Measurements from ENCODE around the gene CCSER1. TPM values are rescaled to one million over a fixed set of nuclear protein-coding genes. Genes with fewer than 3 reads are reported as not detected.

CCSER1 gene
- total and polyA plus RNA-seq, 2 experiments from 2014 or later, result 2.9 to 3.4 TPM

GRCh38 chr4:90546114-90546513 lies 418.9 kb downstream of the CCSER1 start:
- ATAC-seq (no peak), DNase-seq (ENCODE audit: low spot score) (no peak)
- H3K27me3 ChIP-seq (ENCODE audit: insufficient read depth), result no peaks in the 10 kb centered on the region
- H3K9me2 ChIP-seq (ENCODE audit: insufficient read depth), result no peaks in the 10 kb centered on the region
- H3K4me1 ChIP-seq (ENCODE audit: insufficient read depth), result no peaks in the 10 kb centered on the region
- H3K4me3 ChIP-seq, result no peak overlapping the region
- no peak overlapping the region for H3K27ac ChIP-seq (ENCODE audit: low read depth)
- Mint-ChIP-seq H3K36me3 (ENCODE audit: low read depth) (no peaks in the 10 kb centered on the region), H3K27me3 (ENCODE audit: insufficient read depth, low read depth, poor library complexity) (no peaks in the 10 kb centered on the region), H3K4me1 (no peaks in the 10 kb centered on the region), H3K9me3 (no peaks in the 10 kb centered on the region), H3K27ac (no peak overlapping the region), H3K4me3 (no peak overlapping the region)
- no peaks in the 10 kb centered on the region for H3K36me3 ChIP-seq (ENCODE audit: insufficient read depth)
- H3F3A ChIP-seq (replicated peaks; ENCODE audit: low read depth), result no peaks in the 10 kb centered on the region
- H2AFZ ChIP-seq, result no peak overlapping the region
- no peak for TF ChIP-seq EZH2phosphoT487 (IDR thresholded peaks at IDR 0.05; ENCODE audit: unreplicated experiment)
- no peak for TF ChIP-seq JUNB (IDR thresholded peaks at IDR 0.05; ENCODE audit: unreplicated experiment)
- TF ChIP-seq ZNF331 (CRISPR knock-in tag; IDR thresholded peaks at IDR 0.05; ENCODE audit: low read depth), result no peak
- H3K79me2 ChIP-seq (replicated peaks; ENCODE audit: insufficient read depth), result no peaks in the 10 kb centered on the region
- H3K4me2 ChIP-seq, result no peak overlapping the region
- H4K20me1 ChIP-seq (replicated peaks; ENCODE audit: insufficient read depth), result no peaks in the 10 kb centered on the region

GRCh38 chr4:90570615-90571014 lies 443.4 kb downstream of the CCSER1 start:
- Mint-ChIP-seq H3K4me1 (no peaks in the 10 kb centered on the region), H3K27ac (no peak overlapping the region)

More at GRCh38 chr4:90570615-90571014, 443.4 kb downstream of the CCSER1 start:
- Histone ChIP-seq H3K9me2 (ENCODE audit: insufficient read depth) (no peaks in the 10 kb centered on the region), H3K4me3 (no peak overlapping the region), H4K20me1 (replicated peaks; ENCODE audit: insufficient read depth) (no peaks in the 10 kb centered on the region), H3K4me2 (no peak overlapping the region), H3F3A (replicated peaks; ENCODE audit: low read depth) (no peaks in the 10 kb centered on the region), H3K4me1 (ENCODE audit: insufficient read depth) (no peaks in the 10 kb centered on the region), H3K27ac (ENCODE audit: low read depth) (no peak overlapping the region), H2AFZ (no peak overlapping the region), H3K36me3 (ENCODE audit: insufficient read depth) (no peaks in the 10 kb centered on the region), H3K27me3 (ENCODE audit: insufficient read depth) (no peaks in the 10 kb centered on the region), H3K79me2 (replicated peaks; ENCODE audit: insufficient read depth) (no peaks in the 10 kb centered on the region)
- H3K4me3 Mint-ChIP-seq, result no peak overlapping the region
- no peaks in the 10 kb centered on the region for H3K9me3 Mint-ChIP-seq
- DNase-seq (ENCODE audit: low spot score) (no peak), ATAC-seq (no peak)
- H3K27me3 Mint-ChIP-seq (ENCODE audit: insufficient read depth, low read depth, poor library complexity), result no peaks in the 10 kb centered on the region
- no peak for TF ChIP-seq NANOG (IDR thresholded peaks at IDR 0.05; ENCODE audit: borderline replicate concordance)
- no peak for TF ChIP-seq EZH2 (IDR thresholded peaks at IDR 0.05; ENCODE audit: low read depth, unreplicated experiment)
- no peak for TF ChIP-seq CREB1 (CRISPR knock-in tag; IDR thresholded peaks at IDR 0.05; ENCODE audit: low read depth)
- no peak for TF ChIP-seq REST (IDR thresholded peaks at IDR 0.05; ENCODE audit: unreplicated experiment)
- no peak for TF ChIP-seq ZNF114 (CRISPR knock-in tag; IDR thresholded peaks at IDR 0.05)
- H3K36me3 Mint-ChIP-seq (ENCODE audit: low read depth), result no peaks in the 10 kb centered on the region
